Kidney (tissue), 14 donors: Measurements from ENCODE around the gene SRD5A1. TPM values are rescaled to one million over a fixed set of nuclear protein-coding genes. Genes with fewer than 3 reads are reported as not detected.
"Not testable (repeated sequence)": the region's sequence is repeated elsewhere in the genome, so short reads cannot be mapped to it uniquely, and the experiment has no call there.

ENCODE experiments used
- DNase-seq, 5 donors: peaks; one replicate each; pipeline ENCODE4 v3.0.0-alpha.2; 2013 to 2020
- FAIRE-seq: peaks from 2 replicates; lab custom pipeline; 2012; peaks lifted over from hg19 to GRCh38; lab: Jason Lieb, UNC
- H3K27ac ChIP-seq, 2 donors: one replicate each; pipeline ENCODE4 v1.7.0; 2013; ENCODE audit warnings: low read depth in 2 of 2, low read length in 2 of 2, inconsistent platforms in 1 of 2
- H3K27me3 ChIP-seq: one replicate; pipeline ENCODE4 v1.7.1; 2013; ENCODE audit warnings: low read length, inconsistent platforms; ENCODE audit not compliant: control insufficient read depth, insufficient read depth
- H3K36me3 ChIP-seq, 3 donors: one replicate each; pipeline versions ENCODE4 v1.7.0 to v1.7.1; 2013; ENCODE audit warnings: low read length in 3 of 3, control low read depth in 1 of 3, inconsistent platforms in 1 of 3; ENCODE audit not compliant: insufficient read depth in 3 of 3, control insufficient read depth in 2 of 3
- H3K4me1 ChIP-seq, 3 donors: one replicate each; pipeline versions ENCODE4 v1.7.0 to v1.7.1; 2013; ENCODE audit warnings: low read length in 3 of 3, inconsistent platforms in 1 of 3, low read depth in 1 of 3; ENCODE audit not compliant: control insufficient read depth in 2 of 3, insufficient read depth in 2 of 3
- H3K4me3 ChIP-seq, 3 donors: one replicate each; pipeline versions ENCODE4 v1.7.0 to v1.8.1; 2013; ENCODE audit warnings: low read length in 3 of 3, control low read depth in 1 of 3, inconsistent platforms in 1 of 3
- H3K9ac ChIP-seq, 3 donors: one replicate each; pipeline versions ENCODE4 v1.7.0 to v1.7.1; 2013; ENCODE audit warnings: low read length in 3 of 3, control low read depth in 1 of 3, inconsistent platforms in 1 of 3
- H3K9me3 ChIP-seq, 3 donors: one replicate each; pipeline versions ENCODE4 v1.7.0 to v1.7.1; 2013; ENCODE audit warnings: low read length in 3 of 3, control low read depth in 1 of 3, inconsistent platforms in 1 of 3; ENCODE audit not compliant: control insufficient read depth in 2 of 3, insufficient read depth in 1 of 3
- CTCF ChIP-seq: IDR thresholded peaks from 3 replicates; pipeline ENCODE4 v1.5.1; 2012; ENCODE audit warnings: mild to moderate bottlenecking, moderate library complexity, borderline replicate concordance; ENCODE audit not compliant: insufficient read depth; ENCODE audit errors: extremely low read depth
- intact Hi-C: fragments of 100-400 bp; cut with DNase I; formaldehyde crosslinking; loops from one replicate; pipeline ENCODE4 v1.11.1; 2022
- polyA plus RNA-seq: library from polyadenylated mRNA; stranded (reverse); fragments of 350-450 nt; fragmentation: Illumina TruSeq; extraction: RNeasy Lipid Tissue Mini Kit (QIAGEN cat#74804); gene quantifications from one replicate; pipeline ENCODE4 v1.2.3, GENCODE V29; 2014; ENCODE audit warnings: low read depth, low replicate concordance; ENCODE audit not compliant: insufficient read depth
- total RNA-seq: library from RNA; stranded (reverse); fragmentation: NEBNext Ultra II Directional; extraction: Animal tissue kit (Norgen Biotek cat#: 25700); gene quantifications from one replicate; pipeline ENCODE4 v1.2.1, GENCODE V29; 2021
- donor health status: control.
- donor health status: control.
- donor health status: control.
- donor health status: control.
- donor health status: control.
- donor health status: DM: yes; HTN: yes; CAD: no.
- donor health status: Normal renal cell carcinoma (clear cell type).

Gene SRD5A1
- total and polyA plus RNA-seq, 2 donors from 2014 or later, result 6.5 to 13.1 TPM

GRCh38 chr5:6642655-6643054 is 9.4 kb downstream of the SRD5A1 start:
- intact Hi-C loops, result no loop called here
- Histone ChIP-seq H3K4me1 (no peaks in the 10 kb centered on the region), H3K27me3 (no peaks in the 10 kb centered on the region), H3K4me3 (no peak overlapping the region), H3K9ac (no peak overlapping the region), H3K9me3 (no peaks in the 10 kb centered on the region), H3K27ac (no peak overlapping the region), H3K36me3 (peaks cover 0 to 3% (median 0%) of the 10 kb centered on the region in 3 donors)
- DNase-seq, result no peak
- TF ChIP-seq CTCF, result no peak
- no peak for FAIRE-seq

- FAIRE-seq, result no peak
- no peak for DNase-seq
- H3K9ac ChIP-seq, result no peak overlapping the region
- peaks cover 0 to 3% (median 0%) of the 10 kb centered on the region in 3 donors for H3K36me3 ChIP-seq
- H3K27ac ChIP-seq, result no peak overlapping the region
- intact Hi-C loops, result no loop called here
- H3K4me3 ChIP-seq, result no peak overlapping the region
- TF ChIP-seq CTCF, result no peak
- H3K9me3 ChIP-seq, result no peaks in the 10 kb centered on the region
- no peaks in the 10 kb centered on the region for H3K27me3 ChIP-seq
- H3K4me1 ChIP-seq, result no peaks in the 10 kb centered on the region
Observed at GRCh38 chr5:6644794-6645241, 11.6 kb downstream of the SRD5A1 start.

GRCh38 chr5:6645571-6646362 is 12.5 kb downstream of the SRD5A1 start:
- H3K9me3 ChIP-seq, H3K36me3 ChIP-seq, FAIRE-seq, H3K9ac ChIP-seq, DNase-seq, H3K27me3 ChIP-seq, H3K27ac ChIP-seq, intact Hi-C loops, H3K4me1 ChIP-seq, H3K4me3 ChIP-seq: not testable (repeated sequence)

GRCh38 chr5:6649186-6649585 is 15.9 kb downstream of the SRD5A1 start:
- H3K9ac ChIP-seq, result no peak overlapping the region
- H3K36me3 ChIP-seq, result peaks cover 0 to 3% (median 3%) of the 10 kb centered on the region in 3 donors
- no peaks in the 10 kb centered on the region for H3K9me3 ChIP-seq
- no peak overlapping the region for H3K27ac ChIP-seq
- H3K4me1 ChIP-seq, result no peaks in the 10 kb centered on the region
- intact Hi-C loops, result no loop called here
- FAIRE-seq (no peak), DNase-seq (no peak)
- TF ChIP-seq CTCF, result no peak
- H3K4me3 ChIP-seq, result no peak overlapping the region
- H3K27me3 ChIP-seq, result no peaks in the 10 kb centered on the region
